ENCODE measurements around the gene GLIS2.

Gene GLIS2

DNA sequence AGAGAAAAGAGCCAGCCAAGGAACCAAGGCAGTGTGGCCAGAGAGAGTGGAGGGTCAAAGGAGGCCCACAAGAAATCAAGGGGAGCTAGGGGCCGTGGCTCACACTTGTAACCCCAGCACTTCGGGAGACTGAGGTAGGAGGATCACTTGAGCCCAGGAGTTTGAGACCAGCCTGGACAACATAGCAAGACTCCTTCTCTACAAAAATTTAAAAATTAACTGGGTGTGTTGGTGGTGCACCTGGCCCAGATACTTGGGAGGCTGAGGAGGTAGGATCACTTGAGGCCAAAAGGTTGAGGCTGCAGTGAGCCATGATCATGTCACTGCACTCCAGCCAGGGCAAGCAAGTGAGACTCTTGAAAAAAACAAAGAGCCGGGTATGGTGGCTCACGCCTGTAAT, 24.2 kb upstream of the GLIS2 start:
- H3K36me3 Mint-ChIP-seq (ENCODE audit: low read depth): no peaks in the 10 kb centered on the region

DNA sequence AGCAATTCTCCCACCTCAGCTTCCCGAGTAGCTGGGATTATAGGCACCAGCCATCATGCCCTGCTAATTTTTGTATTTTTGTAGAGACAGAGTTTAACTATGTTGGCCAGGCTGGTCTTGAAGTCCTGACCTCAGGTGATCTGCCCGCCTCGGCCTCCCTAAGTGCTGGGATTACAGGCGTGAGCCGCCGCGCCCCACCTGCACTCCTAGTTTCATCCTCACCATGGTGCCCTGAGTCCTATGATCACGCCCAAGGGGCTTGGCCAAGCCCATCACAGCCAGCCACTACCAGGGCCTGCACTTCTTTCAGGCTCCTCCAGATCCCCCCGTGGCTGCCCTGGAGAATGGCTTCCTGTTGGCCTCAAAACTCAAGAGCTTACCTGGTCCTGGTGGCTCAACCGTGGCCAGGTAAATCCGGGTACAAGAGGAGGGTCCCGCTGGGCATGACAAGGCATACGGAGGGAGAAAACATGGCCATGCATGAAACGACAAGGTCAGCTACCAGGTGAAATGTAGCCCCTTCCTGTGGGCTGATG, 22.6 kb upstream of the GLIS2 start:
- TF ChIP-seq, protein P1, sequence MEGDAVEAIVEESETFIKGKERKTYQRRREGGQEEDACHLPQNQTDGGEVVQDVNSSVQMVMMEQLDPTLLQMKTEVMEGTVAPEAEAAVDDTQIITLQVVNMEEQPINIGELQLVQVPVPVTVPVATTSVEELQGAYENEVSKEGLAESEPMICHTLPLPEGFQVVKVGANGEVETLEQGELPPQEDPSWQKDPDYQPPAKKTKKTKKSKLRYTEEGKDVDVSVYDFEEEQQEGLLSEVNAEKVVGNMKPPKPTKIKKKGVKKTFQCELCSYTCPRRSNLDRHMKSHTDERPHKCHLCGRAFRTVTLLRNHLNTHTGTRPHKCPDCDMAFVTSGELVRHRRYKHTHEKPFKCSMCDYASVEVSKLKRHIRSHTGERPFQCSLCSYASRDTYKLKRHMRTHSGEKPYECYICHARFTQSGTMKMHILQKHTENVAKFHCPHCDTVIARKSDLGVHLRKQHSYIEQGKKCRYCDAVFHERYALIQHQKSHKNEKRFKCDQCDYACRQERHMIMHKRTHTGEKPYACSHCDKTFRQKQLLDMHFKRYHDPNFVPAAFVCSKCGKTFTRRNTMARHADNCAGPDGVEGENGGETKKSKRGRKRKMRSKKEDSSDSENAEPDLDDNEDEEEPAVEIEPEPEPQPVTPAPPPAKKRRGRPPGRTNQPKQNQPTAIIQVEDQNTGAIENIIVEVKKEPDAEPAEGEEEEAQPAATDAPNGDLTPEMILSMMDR (IDR thresholded peaks at IDR 0.05; ENCODE audit: unreplicated experiment in 3 of 3): peak in 1 of 3 experiments; percentile 5
- no peaks in the 10 kb centered on the region for H3K27me3 Mint-ChIP-seq (ENCODE audit: low read depth)
- no peaks in the 10 kb centered on the region for H3K9me3 Mint-ChIP-seq
- peaks cover 47% of the 10 kb centered on the region for H3K4me1 Mint-ChIP-seq
- H3K36me3 Mint-ChIP-seq (ENCODE audit: low read depth): no peaks in the 10 kb centered on the region
- peak overlapping the region; percentile 38 to 72 (median 66) for H3K4me3 Mint-ChIP-seq
- H3K27ac Mint-ChIP-seq: peak overlapping the region; percentile 86 to 96 (median 91)

More for the DNA sequence above, 24.2 kb upstream of the GLIS2 start:
- Mint-ChIP-seq H3K4me3 (peak overlapping the region in 1 of 3 experiments; percentile 19), H3K27me3 (ENCODE audit: low read depth) (no peaks in the 10 kb centered on the region), H3K4me1 (peaks cover 46% of the 10 kb centered on the region), H3K27ac (peak overlapping the region; percentile 20 to 91 (median 70)), H3K9me3 (no peaks in the 10 kb centered on the region)
- TF ChIP-seq, protein P1 (IDR thresholded peaks at IDR 0.05; ENCODE audit: unreplicated experiment in 3 of 3): no peak

DNA sequence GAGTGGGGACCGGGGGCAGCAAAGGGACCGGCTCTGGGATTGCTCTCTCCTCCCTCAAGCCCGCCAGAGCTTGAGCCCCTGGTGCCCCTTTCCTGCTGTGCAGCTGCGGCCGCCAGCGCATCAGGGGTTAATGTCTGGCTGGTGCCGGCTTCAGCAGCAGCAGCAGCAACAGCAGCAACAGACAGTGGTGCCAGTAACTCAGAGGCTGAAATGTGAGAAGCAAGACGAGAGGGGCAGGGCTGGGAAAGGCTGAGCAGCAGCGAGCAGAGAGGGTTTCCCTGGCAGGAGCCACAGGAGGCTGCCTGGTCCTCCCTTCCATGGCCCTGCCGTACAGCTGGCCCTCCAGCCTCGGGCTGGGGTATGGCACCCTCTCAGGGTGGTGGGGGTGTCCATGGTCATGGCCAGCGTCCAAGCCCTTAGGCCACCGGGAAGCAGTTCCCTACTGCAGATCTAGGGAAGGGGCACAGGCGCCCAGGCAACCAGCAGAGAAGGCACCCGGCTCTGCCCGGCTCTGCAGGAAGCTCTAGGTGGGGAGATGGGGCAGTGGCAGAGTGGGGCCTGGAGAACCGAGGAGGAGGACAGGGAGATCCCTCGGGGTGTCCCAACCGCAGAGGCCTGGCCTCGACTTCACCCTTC, 21.9 kb upstream of the GLIS2 start:
- Mint-ChIP-seq H3K4me1 (peaks cover 50% of the 10 kb centered on the region), H3K27me3 (ENCODE audit: low read depth) (no peaks in the 10 kb centered on the region), H3K36me3 (ENCODE audit: low read depth) (no peaks in the 10 kb centered on the region), H3K9me3 (no peaks in the 10 kb centered on the region), H3K27ac (peak overlapping the region; percentile 86 to 96 (median 91)), H3K4me3 (peak overlapping the region; percentile 38 to 72 (median 66))
- TF ChIP-seq, protein P1 (IDR thresholded peaks at IDR 0.05; ENCODE audit: unreplicated experiment in 3 of 3): no peak

DNA sequence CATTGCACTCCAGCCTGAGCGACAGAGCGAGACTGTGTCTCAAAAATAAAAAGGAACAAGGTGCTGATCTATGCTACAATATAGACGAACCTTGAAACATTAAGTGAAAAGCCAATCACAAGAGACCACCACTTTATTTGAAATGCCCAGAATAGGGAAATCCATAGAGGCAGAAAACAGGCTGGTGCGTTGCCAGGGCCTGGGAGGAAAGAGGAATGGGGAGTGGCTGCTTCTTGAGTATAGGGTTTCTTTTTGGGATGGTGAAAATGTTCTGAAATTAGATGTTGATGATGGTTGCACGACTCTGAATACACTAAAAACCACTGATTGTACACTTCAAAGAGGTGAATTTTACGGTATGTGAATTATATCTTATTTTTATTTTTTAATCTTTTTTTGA, 20.3 kb upstream of the GLIS2 start:
- peaks cover 55% of the 10 kb centered on the region for H3K4me1 Mint-ChIP-seq
- peak overlapping the region; percentile 6 to 30 (median 29) for H3K4me3 Mint-ChIP-seq
- TF ChIP-seq, protein P1 (IDR thresholded peaks at IDR 0.05; ENCODE audit: unreplicated experiment in 3 of 3): no peak
- peak overlapping the region; percentile 58 to 94 (median 76) for H3K27ac Mint-ChIP-seq
- no peaks in the 10 kb centered on the region for H3K27me3 Mint-ChIP-seq (ENCODE audit: low read depth)
- peaks cover 4% of the 10 kb centered on the region for H3K36me3 Mint-ChIP-seq (ENCODE audit: low read depth)
- H3K9me3 Mint-ChIP-seq: no peaks in the 10 kb centered on the region

DNA sequence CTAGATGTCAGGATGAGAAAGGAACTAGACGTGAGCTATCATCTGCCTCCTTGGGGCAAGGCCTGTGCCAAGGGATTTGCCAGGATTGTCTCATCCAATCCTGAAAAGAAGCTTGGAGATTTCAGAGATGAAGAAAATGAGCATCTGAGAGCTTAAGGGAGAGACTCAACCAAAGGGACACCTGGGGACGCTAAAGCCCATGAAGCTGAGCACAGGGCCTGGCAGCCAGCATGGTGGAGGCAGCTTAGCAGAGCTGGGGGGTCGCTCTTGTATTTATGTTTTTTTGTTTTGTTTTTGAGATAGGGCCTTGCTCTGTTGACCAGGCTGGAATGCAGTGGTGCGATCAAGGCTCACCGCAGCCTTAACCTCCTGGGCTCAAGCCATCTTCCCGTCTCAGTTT, 18.4 kb upstream of the GLIS2 start:
- Mint-ChIP-seq H3K4me3 (peak overlapping the region in 2 of 3 experiments; percentile 9 to 14), H3K9me3 (no peaks in the 10 kb centered on the region), H3K27me3 (ENCODE audit: low read depth) (no peaks in the 10 kb centered on the region), H3K36me3 (ENCODE audit: low read depth) (peaks cover 4% of the 10 kb centered on the region), H3K4me1 (peaks cover 41% of the 10 kb centered on the region), H3K27ac (peak overlapping the region; percentile 62 to 92 (median 77))
- TF ChIP-seq, protein P1 (IDR thresholded peaks at IDR 0.05; ENCODE audit: unreplicated experiment in 3 of 3): no peak
